ENCODE results near the gene LRTM1.

Gene LRTM1

DNA sequence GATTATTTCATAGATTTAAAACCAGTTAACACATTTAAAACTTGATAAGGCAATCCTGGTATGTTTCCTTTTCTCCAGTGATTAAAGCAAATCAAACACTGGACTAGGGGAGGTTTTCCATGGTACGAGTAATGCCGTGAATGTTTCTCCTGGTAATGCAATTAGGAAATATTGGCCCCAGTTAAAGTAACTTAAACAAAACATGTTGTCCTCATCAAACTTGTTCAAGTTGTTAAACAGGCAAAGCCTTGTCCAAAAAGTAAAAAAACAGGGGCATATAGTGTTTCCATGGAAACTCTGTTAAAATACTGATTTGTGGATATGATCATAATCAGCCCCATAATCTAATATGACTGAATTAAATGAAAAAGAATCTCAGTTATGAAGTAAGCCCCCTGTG is 13.1 kb upstream of the LRTM1 start:
- no peak for DNase-seq (ENCODE audit: low read depth in 3 of 3)

- no peak for DNase-seq (ENCODE audit: low read depth in 3 of 3)
Measured at GRCh38 chr3:54939557-54940300, 11.9 kb upstream of the LRTM1 start.

GRCh38 chr3:54936561-54936960 is 8.7 kb upstream of the LRTM1 start:
- no peak for DNase-seq (ENCODE audit: low read depth in 3 of 3)

DNA sequence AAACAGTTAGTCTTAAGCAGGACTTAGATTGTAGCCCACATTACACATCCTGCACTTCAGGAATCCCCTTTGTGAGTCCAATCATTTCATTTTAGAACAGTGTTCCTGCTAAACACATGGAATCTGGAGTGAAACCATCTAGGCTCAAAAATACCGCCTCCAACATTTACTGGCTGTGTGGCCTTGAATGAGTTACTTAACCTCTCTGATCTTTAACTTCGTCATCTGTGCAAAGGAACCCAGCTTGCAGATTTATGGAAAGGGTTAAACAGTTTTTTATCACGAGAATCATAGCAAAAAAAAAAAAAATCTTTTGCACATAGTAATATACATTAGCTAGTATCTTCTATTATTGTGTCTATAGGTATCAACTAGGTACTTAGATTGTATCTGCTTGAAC is 8.0 kb upstream of the LRTM1 start:
- DNase-seq (ENCODE audit: low read depth in 3 of 3), result no peak

DNA sequence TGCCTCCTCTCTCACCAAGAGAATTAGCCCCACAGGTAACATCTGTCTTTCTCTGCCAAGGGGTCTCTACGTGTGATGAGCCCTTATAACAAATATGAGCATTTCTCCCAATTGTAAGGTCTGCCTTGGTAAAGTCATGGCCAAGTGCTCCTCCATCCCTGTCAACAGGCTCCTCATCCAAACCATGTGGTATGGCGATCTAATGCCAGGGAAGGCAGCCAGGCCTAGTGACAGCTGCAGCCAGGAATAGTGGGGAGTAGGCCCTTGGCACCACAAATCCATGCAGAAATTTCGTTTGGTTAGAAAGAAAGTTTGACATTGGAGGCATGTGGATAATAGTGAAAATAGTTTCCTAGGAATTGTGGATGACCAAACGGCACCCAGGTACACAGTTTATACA is 4.7 kb upstream of the LRTM1 start:
- no peak for DNase-seq (ENCODE audit: low read depth in 3 of 3)

DNA sequence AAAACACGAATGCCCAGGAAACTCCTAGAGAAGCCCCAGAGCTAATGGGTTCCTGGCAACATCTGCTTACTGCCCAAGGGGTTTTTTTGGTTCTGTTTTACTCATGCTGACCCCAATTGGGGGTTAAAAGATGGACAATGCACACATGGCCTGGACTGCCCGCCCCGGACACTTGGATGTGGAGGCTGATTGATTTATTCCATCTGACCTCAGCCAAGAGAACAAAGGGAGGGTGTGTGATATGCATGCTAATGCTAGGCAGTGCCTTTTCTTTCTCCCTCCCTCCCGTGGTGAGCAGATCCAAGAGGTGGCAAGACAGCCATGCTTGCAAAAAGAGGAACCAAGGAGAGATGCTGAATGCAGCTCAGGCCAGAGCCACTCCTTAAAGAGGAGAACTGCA is 3.3 kb upstream of the LRTM1 start:
- DNase-seq (ENCODE audit: low read depth in 3 of 3), result no peak

DNA sequence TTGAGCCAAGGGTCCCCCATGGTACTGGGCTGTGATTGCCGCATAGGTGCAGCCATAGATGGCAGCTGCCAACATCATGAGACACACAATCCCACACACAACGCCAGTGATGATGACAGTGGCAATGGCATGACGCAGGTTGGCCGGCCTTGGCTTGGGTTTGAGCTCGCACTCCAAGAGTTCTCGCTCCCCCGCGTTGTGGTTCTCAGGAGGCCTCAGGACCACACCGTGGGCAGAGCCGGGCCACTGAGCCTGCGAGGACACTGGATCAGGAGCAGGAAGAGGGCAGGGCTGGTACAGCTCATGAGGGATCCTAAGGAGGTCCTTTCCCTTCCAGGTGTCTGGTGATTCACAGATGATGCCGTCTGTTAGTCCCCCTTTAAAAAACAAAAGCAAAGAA is 9.3 kb downstream of the LRTM1 start:
- DNase-seq (ENCODE audit: low read depth in 3 of 3), result no peak

DNA sequence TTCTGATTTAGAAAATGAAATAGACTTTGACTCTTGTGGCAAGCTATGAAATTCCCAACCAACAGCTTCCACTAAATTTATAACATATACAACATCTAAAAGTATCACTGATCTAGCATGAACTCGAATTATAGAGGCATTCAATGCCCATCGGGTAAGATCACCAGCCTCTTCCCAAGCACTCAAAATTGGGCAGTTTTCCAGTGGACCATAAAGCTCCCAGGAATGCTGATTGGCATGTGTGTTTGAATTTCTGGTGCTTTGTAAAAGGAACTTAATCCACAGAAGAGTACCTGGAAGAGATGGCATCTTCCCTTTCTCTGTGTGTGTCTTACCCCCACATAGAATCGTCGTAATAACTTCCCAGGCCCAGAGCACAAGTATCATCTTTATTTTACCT is 10.0 kb downstream of the LRTM1 start:
- DNase-seq (ENCODE audit: low read depth in 3 of 3), result no peak

DNA sequence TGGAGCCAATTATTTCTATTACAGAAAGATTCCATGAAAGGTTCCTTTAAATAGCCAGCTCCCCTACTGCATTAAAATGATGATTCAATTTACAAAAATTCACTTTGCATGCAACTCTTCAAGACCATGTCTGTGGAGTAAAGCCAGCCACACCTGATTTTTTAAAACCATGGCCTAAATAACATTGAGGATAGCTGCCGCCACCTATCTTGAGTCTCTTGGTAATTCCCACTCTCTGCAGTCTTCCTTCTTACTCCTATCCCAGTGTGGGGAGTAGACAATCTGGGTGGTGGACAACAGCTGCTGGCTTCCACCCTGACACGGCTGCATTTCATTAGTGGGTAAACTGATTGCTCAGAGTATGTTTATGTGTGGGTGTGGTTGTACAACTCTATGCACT is 10.7 kb downstream of the LRTM1 start:
- no peak for DNase-seq (ENCODE audit: low read depth in 3 of 3)

- DNase-seq (ENCODE audit: low read depth in 3 of 3), result no peak
Measured at GRCh38 chr3:54916732-54917131, 11.1 kb downstream of the LRTM1 start.

- no peak for DNase-seq (ENCODE audit: low read depth in 3 of 3)
Measured at GRCh38 chr3:54915976-54916375, 11.9 kb downstream of the LRTM1 start.

- DNase-seq (ENCODE audit: low read depth in 3 of 3), result no peak
Measured at GRCh38 chr3:54915181-54915580, 12.7 kb downstream of the LRTM1 start.

- DNase-seq (ENCODE audit: low read depth in 3 of 3), result no peak
Measured at GRCh38 chr3:54914180-54914579, 13.7 kb downstream of the LRTM1 start.

- no peak for DNase-seq (ENCODE audit: low read depth in 3 of 3)
Measured at GRCh38 chr3:54909191-54909590, 18.7 kb downstream of the LRTM1 start.

GRCh38 chr3:54906763-54907162 is 21.1 kb downstream of the LRTM1 start:
- no peak for DNase-seq (ENCODE audit: low read depth in 3 of 3)

GRCh38 chr3:54905920-54906319 is 21.9 kb downstream of the LRTM1 start:
- no peak for DNase-seq (ENCODE audit: low read depth in 3 of 3)

GRCh38 chr3:54905261-54905888 is 22.5 kb downstream of the LRTM1 start:
- no peak for DNase-seq (ENCODE audit: low read depth in 3 of 3)

GRCh38 chr3:54901906-54902685 is 25.8 kb downstream of the LRTM1 start:
- no peak for DNase-seq (ENCODE audit: low read depth in 3 of 3)

- no peak for DNase-seq (ENCODE audit: low read depth in 3 of 3)
Measured at GRCh38 chr3:54900838-54901591, 26.8 kb downstream of the LRTM1 start.

GRCh38 chr3:54899273-54899672 is 28.6 kb downstream of the LRTM1 start:
- DNase-seq (ENCODE audit: low read depth in 3 of 3), result no peak

DNA sequence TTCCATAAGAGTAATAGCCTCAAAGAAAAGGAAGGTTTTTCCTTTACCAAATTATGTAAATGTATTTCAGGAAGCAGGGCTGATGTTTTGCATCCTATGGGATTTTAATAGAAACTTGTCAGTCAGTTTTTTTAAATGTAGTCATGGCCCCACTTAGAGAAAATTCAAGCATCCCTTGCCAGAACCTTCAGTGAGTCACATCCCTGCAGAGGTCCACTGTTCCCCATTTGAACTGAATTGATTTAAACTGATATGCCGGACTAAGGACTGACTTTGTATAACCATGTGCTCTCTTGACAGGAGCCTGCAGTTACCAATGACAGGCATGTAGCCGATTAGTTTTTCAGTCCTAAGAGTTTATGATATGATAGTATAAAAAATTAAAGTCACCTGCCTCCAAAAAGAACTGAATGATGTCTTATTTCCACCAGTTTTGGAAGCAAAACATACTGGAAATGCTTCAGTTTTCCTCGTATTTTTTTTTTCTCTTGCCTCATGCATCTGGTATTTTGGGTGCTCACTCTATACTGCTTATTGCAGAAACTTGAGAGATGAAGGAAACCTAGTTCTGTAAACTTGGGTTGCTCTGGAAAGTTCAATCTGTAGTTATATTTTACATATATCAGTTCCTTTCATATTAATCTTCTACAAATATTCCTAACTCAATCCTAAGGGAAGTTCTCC is 30.7 kb downstream of the LRTM1 start:
- no peak for DNase-seq (ENCODE audit: low read depth in 3 of 3)

DNA sequence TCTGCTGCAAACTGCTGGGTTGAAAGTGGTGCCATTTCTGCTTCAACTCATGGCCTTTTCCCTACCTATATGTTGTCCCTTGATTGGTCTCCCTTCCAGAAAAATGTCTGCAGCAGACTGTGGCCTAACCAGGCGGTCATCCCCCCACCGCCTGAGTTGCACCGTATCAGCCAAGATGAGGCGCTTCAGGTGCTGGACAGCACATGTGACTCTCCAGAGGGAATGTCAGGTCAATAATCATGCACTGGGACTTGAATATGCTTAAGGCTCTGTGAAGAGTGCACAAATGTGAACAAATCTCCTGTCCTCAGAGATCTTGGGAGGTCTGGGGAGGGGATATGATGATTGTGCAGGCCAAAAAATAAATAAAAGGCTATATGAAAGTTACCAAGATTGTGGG is 32.2 kb downstream of the LRTM1 start:
- no peak for DNase-seq (ENCODE audit: low read depth in 3 of 3)
